GM23248 (cell line): ENCODE results near the gene CALHM3.

Experiments
- EZH2 ChIP-seq: fragments of 200-600 bp; sonication (generic); IDR thresholded peaks from 2 replicates; pipeline ENCODE4 v1.6.1; 2018; ENCODE audit warnings: antibody characterized with exemption, mild to moderate bottlenecking; ENCODE audit not compliant: insufficient read depth, poor library complexity, severe bottlenecking
- EZH2phosphoT487 ChIP-seq: fragments of 200-600 bp; sonication (generic); IDR thresholded peaks from 2 replicates; pipeline ENCODE4 v1.6.1; 2018; ENCODE audit warnings: antibody characterized with exemption, moderate library complexity, mild to moderate bottlenecking, low read depth; ENCODE audit not compliant: insufficient read depth

GRCh38 chr10:103502849-103503660 lies 24.0 kb upstream of the CALHM3 start:
- TF ChIP-seq EZH2, result no peak
- TF ChIP-seq EZH2phosphoT487, result no peak
